Transverse colon (tissue), 4 donors: ENCODE measurements around the gene OLFML2B.

ENCODE experiments used
- CTCF ChIP-seq, 5 experiments: fragments of 200-600 bp in 3 of 5; fragments of 450-650 bp in 2 of 5; sonication (generic) in 3 of 5; IDR thresholded peaks; 1 replicate in 2 of 5; 2 replicates in 3 of 5; pipeline ENCODE4 v1.5.1; 2016 to 2017; ENCODE audit warnings: antibody characterized with exemption in 5 of 5, inconsistent platforms in 3 of 5, mild to moderate bottlenecking in 2 of 5, moderate library complexity in 1 of 5
- EP300 ChIP-seq: sonication (generic); formaldehyde crosslinking; IDR thresholded peaks from one replicate; pipeline ENCODE4 v1.6.1; 2017; ENCODE audit warnings: antibody characterized with exemption, low read depth
- POLR2A ChIP-seq: fragments of 450-650 bp; IDR thresholded peaks from one replicate; pipeline ENCODE4 v1.6.1; 2016; ENCODE audit warnings: antibody characterized with exemption, mild to moderate bottlenecking, moderate library complexity
- POLR2AphosphoS5 ChIP-seq, 3 donors: sonication (generic); formaldehyde crosslinking; IDR thresholded peaks; one replicate each; pipeline ENCODE4 v1.6.1; 2016; ENCODE audit warnings: antibody characterized with exemption in 3 of 3

- TF ChIP-seq CTCF (IDR thresholded peaks at IDR 0.05) (no peak), POLR2AphosphoS5 (IDR thresholded peaks at IDR 0.05) (no peak), POLR2A (no peak), EP300 (no peak)
These were observed 44.6 kb upstream of the OLFML2B start for GRCh38 chr1:162068301-162068700.
